B cell (primary cell): Measurements from ENCODE around the gene LYPD5.

Experiments used
- EZH2 ChIP-seq: IDR thresholded peaks from 2 replicates; pipeline ENCODE4 v1.6.1; 2012; ENCODE audit warnings: borderline replicate concordance, low read depth, mild to moderate bottlenecking, moderate library complexity, low read length; ENCODE audit not compliant: insufficient read depth, poor library complexity, severe bottlenecking
- TF ChIP-seq, protein P1 (sequence below): fragments of 200-600 bp; IDR thresholded peaks from one replicate; pipeline ENCODE4 v1.8.0; 2022; ENCODE audit warnings: antibody characterized with exemption, mild to moderate bottlenecking

GRCh38 chr19:43763473-43763939 lies 38.7 kb downstream of the LYPD5 start:
- no peak for TF ChIP-seq EZH2
- TF ChIP-seq, protein P1, sequence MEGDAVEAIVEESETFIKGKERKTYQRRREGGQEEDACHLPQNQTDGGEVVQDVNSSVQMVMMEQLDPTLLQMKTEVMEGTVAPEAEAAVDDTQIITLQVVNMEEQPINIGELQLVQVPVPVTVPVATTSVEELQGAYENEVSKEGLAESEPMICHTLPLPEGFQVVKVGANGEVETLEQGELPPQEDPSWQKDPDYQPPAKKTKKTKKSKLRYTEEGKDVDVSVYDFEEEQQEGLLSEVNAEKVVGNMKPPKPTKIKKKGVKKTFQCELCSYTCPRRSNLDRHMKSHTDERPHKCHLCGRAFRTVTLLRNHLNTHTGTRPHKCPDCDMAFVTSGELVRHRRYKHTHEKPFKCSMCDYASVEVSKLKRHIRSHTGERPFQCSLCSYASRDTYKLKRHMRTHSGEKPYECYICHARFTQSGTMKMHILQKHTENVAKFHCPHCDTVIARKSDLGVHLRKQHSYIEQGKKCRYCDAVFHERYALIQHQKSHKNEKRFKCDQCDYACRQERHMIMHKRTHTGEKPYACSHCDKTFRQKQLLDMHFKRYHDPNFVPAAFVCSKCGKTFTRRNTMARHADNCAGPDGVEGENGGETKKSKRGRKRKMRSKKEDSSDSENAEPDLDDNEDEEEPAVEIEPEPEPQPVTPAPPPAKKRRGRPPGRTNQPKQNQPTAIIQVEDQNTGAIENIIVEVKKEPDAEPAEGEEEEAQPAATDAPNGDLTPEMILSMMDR, result no peak
